CD4-positive, alpha-beta T cell treated with Interleukin-10 for 1 hour (primary cell): ENCODE measurements around the gene CPVL.

Source experiments
- DNase-seq: peaks from one replicate; pipeline ENCODE4 v3.0.0-alpha.2; 2020

The CPVL gene

DNA sequence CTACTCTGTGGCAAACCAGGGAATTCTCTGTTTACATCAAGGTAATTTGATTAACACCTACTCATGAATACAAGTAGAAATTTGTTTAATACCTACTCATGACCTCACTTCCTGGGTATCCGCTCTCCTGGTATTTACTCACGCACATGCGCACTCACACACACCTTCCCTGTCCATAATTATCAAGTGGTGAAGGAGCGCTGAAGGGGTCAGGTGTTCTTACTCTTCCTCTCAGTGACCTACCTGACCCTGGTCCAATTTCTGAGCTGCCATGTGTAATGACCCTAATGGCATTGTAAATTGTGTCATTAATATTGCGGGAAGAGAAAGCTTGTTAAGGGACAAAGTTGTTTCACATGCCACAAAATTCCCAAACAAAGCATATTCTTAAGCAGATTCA lies 146.9 kb downstream of the CPVL start:
- DNase-seq: no peak

DNA sequence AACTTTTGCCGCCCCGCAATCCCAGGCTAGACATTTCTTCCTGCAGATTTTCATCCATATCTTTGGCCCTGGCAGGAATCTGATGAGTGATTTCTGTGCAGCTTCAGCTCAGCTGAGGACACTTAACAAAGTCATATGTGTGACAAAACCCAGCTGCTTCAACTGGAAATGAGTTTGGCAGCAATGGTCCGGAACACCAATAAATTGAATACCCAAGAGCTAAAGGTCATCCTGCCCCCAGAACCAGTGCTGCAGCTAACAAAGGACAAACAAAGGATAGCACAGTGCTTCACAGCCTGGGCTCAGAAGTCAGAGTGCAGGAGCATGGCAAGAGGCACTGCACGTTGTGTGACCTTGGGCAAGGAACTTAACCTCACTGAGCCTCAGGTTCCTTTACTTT lies 148.2 kb downstream of the CPVL start:
- DNase-seq: no peak

DNA sequence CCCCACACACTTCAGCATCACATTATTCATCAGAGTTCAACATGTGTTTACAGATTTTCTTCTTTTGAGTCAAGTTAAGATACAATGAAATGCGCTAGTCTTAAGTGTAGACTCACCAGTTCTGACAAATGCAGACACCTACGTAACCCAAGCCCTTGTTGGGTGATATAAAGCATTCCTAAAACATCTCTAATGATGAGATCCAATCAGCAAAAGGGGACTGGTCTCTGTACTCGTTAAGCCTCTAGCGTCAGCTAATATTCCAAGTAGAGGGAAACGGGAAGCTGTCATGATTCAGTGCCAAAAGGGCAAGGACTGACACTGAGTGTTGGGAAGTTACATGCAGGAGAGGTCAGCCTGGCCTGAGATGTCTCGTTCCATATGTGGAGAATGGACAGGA lies 149.5 kb downstream of the CPVL start:
- DNase-seq: no peak

DNA sequence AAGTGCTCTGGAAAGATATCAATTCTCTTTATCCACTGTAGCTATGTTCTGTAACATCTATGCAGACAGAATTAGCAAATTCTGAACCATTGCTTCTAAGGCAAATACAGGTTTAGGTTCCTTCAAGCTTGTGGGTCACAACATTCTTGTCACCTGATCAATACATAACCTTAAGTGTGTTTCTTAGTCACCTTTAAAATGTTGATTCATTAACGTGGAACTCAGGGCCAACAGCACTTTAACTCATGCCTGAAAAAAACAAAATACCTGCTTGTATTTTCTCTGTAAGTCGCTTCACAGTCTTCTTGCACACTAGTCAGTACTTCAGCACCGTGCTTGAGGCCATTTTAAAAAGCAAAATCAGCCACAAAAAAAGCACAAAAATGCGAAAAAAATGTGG lies 153.0 kb downstream of the CPVL start:
- no peak for DNase-seq

DNA sequence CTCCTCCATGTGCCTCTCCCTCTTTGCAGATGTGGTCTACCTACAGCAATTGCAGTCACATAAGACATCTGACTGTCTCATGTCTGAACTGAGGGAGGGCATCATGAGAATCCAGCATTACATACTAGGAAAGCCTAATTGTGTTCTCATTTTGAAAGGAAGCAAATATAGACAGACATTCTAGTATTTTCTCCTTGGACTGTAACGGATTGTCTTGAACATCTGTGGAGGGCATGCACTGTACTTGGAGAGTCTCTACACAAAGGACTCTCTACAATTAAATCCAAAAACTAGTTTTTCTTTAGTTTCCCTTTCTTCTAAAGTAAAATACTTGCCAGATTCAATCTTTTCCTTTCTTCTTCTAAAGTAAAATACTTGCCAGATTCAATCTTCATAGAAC lies 153.5 kb downstream of the CPVL start:
- DNase-seq: no peak

DNA sequence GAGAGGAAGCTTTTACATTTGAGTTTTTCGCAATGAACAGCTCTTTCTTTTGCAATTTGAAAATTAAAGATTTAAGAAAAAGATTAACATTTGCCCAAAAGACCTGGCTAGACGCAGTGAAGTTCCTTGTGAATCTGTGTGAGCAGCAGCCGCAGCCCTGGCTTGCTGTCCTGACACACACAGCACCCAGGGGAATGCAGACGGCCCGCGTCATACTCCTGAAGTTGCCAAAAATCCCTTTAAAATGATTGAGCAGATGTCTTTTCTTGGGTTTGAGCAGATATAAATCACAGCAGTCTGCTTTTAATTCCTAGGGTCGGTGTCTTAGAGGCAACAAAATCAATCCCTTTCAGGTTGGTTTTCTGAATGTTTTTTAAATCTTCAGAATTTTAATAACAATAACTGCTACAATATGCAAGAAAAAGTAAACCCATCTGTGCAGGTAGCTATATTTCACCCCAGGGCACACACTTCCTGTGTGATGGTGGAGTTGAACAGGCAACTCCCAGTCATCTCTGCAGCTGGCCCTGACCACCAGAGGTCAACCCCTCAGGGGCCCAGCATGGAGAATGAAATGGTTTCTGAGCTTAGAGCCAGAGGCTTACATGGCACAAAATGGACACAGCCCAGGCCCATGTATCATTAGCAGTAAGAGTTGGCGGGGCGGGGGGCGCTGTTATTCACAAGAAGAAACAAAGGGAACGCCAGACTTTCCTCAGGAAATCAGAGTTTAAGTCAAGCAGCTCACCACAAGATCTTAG lies 156.0 kb downstream of the CPVL start:
- no peak for DNase-seq

DNA sequence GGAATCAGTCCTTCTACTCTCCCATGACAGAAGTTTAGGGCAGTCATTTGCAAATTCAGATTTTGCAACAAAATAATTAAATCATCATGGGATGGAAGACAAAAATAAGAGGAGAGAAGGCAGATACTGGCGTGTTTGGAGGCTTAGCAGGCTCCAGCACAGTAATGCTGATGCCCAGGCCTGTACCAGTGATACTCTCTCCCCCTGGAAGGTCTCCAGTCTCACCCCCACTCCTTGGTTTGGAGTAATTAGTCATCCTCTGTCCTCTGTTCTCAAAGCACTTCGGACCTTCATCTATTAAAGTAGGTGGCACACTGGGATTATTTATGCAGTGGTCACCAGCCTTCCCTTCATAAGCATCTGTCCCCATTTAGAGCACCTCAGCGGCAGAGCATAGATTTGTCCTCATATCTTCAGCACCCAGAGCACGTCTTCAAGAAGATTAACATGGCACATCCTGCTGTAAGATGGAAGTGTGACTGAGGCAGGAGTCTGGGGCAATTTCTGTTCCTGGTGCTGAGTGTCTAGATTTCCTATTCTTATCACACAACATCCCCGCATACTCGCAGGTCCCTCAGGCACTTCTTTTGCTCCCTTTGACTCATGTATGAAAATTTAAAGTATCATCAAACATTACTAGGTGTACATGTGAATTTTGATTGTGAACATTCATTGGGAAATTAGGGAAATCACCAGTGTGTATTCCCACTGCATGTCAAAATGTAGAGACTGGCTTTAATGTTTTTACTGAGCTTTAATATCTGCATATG lies 156.9 kb downstream of the CPVL start:
- DNase-seq: no peak

DNA sequence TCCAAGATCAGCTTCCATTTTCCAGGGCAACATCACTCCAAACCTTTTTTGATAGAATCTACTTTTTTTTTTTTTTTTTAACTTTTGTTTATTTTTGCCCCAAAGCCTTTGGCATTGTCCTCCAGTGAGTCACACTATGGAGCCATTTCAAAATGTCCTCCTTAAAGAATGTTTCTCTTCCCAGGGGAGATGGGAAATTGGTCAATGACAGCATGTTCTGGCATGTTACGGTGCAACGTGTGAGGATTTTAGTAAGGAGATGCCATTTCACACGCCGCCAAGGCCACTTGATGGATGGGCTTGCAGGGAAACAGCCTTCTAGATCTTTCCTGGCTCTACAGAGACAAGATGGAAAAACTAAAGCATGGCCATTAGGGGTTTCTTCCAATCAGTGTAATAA lies 157.5 kb downstream of the CPVL start:
- no peak for DNase-seq

DNA sequence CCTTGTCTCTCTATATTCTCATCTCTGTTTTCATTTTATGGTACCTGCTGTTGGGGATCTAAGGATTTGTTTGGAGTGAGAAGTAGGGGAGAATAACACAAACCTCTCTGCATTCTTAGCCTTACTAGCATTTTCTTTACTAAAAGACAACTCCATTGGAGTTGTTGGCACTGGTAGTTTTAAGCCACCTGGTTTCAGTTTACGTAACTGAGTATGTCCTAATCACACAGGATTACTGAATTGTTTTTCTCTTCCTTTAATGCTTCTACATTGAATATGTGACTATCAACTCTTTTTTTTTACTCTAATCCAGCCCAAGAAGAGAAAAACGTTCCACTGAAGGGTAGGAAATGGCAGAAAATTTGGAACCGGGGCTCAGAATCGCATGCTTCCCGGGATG lies 158.2 kb downstream of the CPVL start:
- no peak for DNase-seq

DNA sequence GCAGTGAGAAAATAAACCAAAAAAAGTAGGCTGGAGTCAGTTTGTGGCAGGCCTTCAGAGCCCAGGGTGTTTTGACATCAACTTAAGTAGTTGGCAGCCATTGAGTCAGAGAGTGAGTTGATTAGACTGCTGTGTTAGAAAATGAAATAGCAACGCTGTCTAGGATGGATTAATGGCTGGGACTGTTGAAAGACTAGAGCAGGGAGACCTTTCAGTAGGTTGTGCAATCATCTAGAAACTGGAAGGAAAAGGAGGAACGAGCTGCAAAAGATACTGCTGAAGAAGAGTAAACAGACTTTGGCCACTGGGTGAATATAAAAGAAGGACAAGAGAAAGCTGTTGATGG lies 159.6 kb downstream of the CPVL start:
- no peak for DNase-seq

DNA sequence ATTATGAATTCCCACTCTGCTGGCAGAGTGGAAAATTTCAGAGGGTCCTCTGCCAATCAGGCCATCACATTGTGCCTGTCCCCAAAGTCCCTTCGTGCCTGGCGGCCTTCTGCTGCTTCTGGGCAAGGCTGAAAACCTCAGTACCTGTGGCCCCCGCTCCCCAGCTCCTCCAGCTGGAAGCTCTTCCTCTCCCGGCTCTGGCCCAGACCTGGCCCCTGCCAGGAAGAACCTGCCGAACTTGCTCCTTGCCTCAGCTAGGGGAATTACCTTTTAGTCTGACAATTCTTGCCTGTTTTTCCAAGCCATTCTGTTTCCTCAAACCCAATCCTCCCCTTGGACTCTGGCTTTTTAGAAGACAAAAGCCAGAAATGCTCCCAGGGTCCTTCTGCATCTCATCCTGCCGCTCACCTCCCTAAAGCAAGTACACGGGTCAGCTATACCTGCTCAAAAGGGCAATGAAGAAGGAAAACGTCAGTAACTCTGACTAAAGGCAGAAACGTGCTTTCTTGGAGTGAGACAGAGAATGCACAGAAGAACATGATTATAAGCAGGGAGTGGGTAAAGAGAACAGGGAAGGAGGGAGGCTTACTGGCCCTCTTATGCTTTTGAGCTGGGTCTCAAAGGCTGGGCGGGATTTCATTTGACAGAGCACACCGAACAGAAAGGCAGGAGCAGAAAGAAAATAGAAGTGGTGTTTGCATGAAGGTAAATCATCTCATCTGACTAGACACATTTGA lies 160.1 kb downstream of the CPVL start:
- no peak for DNase-seq

DNA sequence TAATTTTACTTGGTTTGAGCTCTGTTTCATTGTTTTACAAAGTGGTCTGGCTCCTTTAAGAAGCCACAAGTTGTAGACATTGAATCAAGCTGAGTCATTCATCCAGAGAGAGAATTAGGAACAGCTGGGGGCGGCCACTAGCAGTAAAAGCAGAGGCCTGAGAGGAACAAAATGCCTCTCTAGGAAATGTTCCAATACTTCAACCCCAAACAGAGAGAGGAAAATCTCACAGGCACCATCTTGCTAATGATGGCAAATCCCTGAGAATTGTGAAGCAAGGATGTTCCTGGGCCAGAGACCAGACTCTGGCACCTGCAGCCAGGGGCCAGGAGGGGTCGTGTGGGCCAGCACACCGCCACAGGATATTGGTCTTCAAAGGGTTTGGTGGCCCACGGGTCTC lies 161.7 kb downstream of the CPVL start:
- DNase-seq: no peak

DNA sequence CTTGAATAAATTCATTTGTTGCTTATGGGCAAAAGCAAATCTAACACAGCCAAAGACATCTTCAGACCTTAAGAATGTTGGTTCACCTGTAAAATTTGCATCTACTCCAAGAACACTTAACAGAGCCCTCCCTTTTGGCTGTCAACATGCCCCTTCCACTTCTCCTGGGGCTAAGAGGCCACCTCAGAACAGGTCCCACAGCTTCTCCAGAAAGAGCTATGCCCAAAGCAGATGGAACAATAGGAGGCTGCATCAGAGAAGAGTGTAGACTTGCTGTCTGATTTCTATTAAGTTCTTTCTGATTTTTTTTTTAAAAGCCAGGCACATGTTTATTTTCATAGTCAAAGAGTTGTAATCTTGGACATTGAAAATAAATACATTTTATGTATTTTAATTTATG lies 162.1 kb downstream of the CPVL start:
- no peak for DNase-seq

DNA sequence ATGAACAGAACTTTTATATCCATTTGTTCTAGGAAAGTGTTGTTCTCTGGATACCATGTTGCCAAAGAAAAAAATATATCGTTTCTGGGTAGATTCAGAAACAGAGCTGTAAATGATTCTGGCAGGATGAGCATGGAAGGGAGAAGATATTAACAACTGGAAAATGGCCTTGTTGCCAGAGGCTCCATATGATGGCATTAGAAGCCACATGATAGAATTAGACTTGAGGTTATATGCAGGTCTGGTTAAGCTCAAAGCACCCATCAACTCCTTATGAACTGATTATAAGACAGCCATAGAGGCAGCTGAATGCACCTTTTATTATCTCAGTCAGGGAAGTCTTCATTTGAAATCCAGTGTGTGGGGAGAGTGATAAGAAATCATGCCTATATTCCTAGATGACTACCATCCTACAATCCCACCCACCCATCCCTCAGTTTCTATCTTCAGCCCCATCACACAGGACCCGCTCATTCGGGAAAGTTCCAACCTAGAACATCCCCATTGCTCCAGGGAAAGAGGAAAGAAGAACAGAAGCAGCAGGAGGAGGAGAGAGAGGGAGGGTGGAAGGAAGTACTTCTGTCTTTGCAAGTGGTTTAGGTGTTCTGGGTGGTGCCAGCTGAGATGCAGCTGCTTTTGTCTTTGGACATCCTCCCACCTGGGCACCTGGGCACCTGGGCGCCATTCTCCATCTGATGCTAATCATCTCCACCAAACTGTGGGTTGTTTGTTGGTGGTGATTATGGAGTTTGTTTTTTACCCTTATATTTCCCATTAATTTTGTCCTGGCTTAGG lies 162.7 kb downstream of the CPVL start:
- DNase-seq: no peak

DNA sequence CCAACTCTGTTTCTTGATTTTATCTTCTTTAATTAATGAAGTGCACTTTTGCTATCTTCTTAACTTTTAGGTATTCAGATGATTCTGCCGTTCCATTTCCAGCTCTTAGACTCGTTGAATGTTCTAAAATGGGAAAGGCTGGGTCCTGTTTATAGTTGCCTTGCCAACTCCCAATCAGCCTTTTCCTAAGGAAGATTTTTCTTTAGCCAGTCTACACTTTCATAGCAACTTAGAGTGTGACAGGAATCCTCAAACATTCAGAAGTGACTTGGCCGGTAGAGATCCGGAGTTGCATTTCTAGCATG lies 165.2 kb downstream of the CPVL start:
- no peak for DNase-seq

DNA sequence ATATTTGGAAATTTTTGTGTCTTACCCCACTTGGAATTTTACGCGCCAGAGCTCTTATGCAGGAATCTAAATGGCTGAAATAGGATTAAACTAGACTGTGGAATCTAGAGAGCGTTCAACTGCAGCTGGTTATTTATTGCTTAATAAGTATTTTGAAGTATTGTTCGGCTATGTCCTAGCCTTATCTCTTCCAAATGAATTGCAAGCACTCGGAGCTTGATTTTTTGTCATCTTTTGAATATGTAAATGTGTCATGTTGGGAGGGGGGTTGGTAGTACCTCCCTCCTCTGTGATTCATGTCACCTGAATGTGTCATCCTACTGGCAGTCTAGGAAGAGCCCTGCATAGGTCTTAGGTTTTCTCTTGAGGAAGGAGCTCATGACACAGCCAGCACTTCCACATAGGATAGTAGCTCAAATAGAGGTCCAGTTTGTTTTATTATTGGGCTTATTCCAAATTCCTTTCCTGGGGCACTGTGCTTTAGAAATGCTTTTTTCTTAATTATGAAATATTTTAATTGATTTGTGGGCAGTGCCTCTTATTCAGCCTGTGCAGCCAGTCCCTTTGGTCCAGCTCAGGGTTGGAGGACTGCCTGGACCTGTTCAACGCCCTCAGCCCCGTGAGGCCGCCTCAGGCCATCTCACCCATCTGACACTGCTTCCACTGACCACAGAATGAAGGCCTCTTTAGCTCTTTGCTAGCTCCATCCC lies 165.7 kb downstream of the CPVL start:
- no peak for DNase-seq

DNA sequence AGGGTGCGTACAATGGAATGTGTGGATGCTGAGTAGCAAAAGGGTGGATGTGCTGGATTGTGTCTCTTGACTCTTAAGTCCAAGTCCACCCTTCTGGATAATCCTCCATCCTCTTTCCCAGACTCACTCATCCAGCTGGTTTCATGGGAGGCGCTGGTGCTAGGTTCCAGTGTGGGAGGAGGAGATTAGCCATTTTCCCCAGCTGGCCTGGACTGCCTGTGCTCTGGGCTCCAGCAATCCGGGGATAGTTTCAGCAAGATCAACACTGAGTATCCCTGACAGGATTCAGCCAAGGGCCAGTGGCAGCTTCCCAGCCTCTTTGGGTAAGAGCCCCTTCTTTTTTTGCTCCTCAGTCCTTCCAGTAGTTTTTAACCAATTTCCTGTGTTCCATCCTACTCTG lies 166.6 kb downstream of the CPVL start:
- DNase-seq: no peak

DNA sequence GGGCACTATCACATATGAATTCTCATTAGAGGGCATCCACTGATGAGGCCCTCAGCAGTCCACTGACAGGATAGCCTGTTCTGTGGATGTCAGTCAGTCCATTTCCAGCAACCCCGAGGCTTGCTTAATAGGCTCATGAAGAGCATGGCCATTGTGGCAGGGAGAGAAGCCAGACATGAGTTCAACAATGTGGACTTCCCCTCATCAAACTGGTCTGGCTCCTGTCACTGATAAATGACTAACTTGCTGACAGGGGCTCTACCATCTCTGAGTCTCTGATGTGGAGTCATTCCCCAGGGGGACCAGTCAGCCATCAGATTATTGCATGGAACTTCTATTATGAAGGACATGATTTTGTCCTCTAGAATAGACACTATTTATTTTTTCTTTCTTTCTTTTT lies 168.5 kb downstream of the CPVL start:
- DNase-seq: no peak

DNA sequence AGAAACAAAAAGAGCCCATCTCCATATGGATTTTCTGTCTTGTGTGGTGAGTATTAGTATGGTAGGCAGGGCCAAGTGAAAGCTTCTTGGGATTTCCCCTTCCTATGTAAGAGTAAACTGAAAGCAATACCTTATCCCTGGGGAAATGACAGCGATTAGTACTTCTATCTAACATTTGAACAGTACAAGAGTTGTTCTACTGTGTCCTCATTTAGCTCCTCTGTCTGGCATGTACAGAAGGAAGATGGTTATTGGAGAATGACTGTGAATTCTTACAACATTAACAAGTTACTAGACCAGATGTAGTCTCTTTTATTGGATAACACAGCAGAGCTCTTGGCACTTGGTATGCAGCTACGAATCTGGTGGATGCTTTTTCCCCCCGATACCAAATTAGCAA lies 170.3 kb downstream of the CPVL start:
- DNase-seq: no peak

DNA sequence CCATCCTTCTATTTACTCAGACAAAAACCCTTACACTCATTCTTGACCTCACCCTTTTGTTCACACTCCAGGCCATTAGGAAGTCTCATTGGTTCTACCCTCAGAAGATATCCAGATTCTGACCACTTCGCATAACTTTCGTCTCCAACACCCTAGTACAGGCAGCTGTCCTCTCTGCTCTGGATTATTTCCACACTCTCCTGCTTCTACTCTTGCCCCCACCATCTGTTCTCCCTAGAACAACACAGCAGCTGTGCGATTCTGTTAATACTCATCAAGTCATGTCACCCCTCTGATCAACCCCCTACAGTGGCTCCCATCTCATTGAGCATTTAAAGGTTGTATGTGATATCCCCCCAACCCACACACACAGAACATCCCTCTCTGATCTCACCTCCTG lies 172.7 kb downstream of the CPVL start:
- DNase-seq: no peak

DNA sequence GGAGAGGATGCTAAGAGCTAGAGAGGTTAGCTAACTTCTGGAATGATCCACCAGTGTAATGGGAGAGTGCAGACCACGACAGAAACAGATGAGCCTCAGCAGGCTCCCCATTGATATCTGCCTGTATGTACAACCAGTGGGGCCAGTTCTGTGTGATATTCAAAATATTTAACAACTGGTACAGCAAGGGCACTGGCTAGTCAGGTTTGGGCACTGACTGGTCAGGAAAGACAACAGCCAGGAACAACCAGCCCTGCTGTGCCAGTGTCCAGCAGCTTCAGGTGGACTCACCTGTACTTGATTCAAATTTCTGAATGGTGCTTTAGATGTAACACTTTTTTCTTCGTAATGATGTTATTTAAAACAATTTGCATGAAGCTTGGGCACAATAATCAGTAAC lies 182.3 kb downstream of the CPVL start:
- DNase-seq: no peak

DNA sequence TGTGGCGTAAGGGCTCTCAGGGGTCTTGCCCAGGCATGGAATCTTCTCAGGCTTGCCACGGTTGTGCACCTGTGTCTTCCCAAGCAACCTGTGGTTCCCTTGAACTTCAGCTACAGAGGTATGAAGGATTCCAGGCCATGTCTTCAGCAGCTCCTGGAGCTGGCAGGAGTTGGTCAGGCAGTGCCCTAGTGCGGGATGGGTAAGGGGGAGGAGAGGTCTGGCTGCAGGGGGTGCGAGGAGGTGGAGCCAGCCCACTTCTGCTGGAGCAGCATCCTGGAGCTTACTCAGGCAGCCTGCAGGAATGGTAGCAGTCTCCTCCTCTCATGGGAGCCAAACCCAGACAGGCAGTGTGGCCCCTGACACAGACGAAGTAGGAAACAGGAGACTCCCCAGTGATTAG lies 184.4 kb downstream of the CPVL start:
- no peak for DNase-seq
